AG04449 (cell line): ENCODE measurements around the gene DPAGT1.

Experiments
- CTCF ChIA-PET: fragments of 350-600 bp; formaldehyde crosslinking; extraction: SDS; loops from one replicate; lab custom pipeline; 2021; ENCODE audit warnings: antibody characterized with exemption; lab: Yijun Ruan, JAX
- POLR2A ChIA-PET: fragments of 400-600, 350-600 bp; formaldehyde crosslinking; extraction: SDS; loops from one replicate; lab custom pipeline; 2020; ENCODE audit warnings: antibody characterized with exemption, inconsistent platforms; lab: Yijun Ruan, JAX
- DNase-seq: peaks from one replicate; pipeline ENCODE4 v3.0.0-alpha.2; 2010; ENCODE audit warnings: low read depth, low spot score
- H3K4me3 ChIP-seq: 2 replicates; pipeline ENCODE4 v1.5.1; 2011; ENCODE audit warnings: low read depth, mild to moderate bottlenecking, control low read depth, low read length
- TF ChIP-seq, protein P1 (sequence below): IDR thresholded peaks from one replicate; pipeline ENCODE4 v1.5.1; 2011; ENCODE audit warnings: mild to moderate bottlenecking, moderate library complexity, low read length, control low read depth, inconsistent platforms; ENCODE audit not compliant: insufficient read depth; ENCODE audit errors: missing control alignments

The DPAGT1 gene

DNA sequence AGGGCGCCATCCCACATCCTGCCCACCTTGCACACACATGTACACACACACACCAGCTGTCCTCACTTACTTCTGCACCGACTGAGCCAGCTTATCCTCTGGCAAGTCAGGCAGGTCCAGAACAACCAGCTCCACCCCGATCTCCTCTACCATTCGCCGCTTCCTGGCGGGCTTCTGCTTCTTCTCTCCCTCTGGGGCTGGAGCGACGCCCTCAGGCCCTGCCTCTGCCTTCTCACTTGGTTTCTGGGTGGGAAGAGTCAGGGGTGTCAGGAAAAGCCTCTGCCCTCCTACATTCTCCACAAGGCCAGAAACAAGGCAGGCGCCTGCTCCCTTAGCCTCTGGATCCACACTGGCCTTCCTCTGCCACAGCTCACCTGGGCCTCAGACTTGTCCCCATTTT, 53.0 kb downstream of the DPAGT1 start:
- TF ChIP-seq, protein P1, sequence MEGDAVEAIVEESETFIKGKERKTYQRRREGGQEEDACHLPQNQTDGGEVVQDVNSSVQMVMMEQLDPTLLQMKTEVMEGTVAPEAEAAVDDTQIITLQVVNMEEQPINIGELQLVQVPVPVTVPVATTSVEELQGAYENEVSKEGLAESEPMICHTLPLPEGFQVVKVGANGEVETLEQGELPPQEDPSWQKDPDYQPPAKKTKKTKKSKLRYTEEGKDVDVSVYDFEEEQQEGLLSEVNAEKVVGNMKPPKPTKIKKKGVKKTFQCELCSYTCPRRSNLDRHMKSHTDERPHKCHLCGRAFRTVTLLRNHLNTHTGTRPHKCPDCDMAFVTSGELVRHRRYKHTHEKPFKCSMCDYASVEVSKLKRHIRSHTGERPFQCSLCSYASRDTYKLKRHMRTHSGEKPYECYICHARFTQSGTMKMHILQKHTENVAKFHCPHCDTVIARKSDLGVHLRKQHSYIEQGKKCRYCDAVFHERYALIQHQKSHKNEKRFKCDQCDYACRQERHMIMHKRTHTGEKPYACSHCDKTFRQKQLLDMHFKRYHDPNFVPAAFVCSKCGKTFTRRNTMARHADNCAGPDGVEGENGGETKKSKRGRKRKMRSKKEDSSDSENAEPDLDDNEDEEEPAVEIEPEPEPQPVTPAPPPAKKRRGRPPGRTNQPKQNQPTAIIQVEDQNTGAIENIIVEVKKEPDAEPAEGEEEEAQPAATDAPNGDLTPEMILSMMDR = no peak
- no peak overlapping the region for H3K4me3 ChIP-seq
- CTCF ChIA-PET = interaction anchor here (1.3 to 2.3 kb wide), 3 partner anchors 8 to 148 kb away, joined by 3 to 13 read pairs (median 6); partner anchors contain the start of gene HYOU1
- DNase-seq = no peak
- POLR2A ChIA-PET = interaction anchor here (1.1 kb wide), 1 partner anchor 47 kb away, joined by 3 read pairs; no protein-coding TSS in a partner anchor

DNA sequence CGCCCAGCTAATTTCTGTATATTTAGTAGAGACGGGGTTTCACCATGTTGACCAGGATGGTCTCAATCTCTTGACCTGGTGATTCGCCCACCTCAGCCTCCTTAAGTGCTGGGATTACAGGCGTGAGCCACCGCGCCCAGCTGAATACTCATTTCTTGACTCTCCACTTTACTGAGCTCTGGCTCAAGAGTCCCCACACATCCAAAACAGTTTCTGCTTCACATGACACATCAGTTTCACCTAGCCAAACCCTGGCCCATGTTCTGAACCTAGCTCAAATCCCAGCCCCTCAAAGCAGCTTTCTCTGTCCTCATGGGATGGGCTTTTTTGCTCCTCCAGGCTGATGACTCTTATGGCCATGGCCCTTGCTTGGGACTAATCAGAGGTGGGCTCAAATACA, 54.4 kb downstream of the DPAGT1 start:
- no peak for DNase-seq
- TF ChIP-seq, protein P1 = no peak
- ChIA-PET POLR2A (interaction anchor here (1.1 kb wide), 1 partner anchor 49 kb away, joined by 3 read pairs; no protein-coding TSS in a partner anchor), CTCF (interaction anchor here (0.6 to 2.3 kb wide), 5 partner anchors 8 to 16 kb away, joined by 3 to 13 read pairs (median 4); partner anchors contain the start of gene HYOU1)
- H3K4me3 ChIP-seq = no peak overlapping the region
